HCT116 (cell line): Measurements from ENCODE around the gene QRFPR. TPM values are rescaled to one million over a fixed set of nuclear protein-coding genes. Genes with fewer than 3 reads are reported as not detected.

Source experiments
- ATAC-seq: fragments of 200-7000 bp; cut with Tn5 transposase; 2 replicates; pipeline ENCODE4 v1.9.1; 2020; ENCODE audit warnings: mild to moderate bottlenecking, moderate library complexity
- BruUV-seq: library from RNA; stranded (reverse); fragments of 400-500 nt; replicated peaks from 2 replicates; lab custom pipeline; 2021; lab: Mats Ljungman, UMichigan
- CTCF ChIA-PET: fragments of 300-600 bp; sonication (Branson Sonifier 250); formaldehyde crosslinking; loops from one replicate; lab custom pipeline; 2021; ENCODE audit warnings: antibody characterized with exemption; lab: Charles Lee
- POLR2A ChIA-PET: fragments of 300-600, 350-600 bp; sonication (Branson Sonifier 250); formaldehyde crosslinking; loops from one replicate; lab custom pipeline; 2021; ENCODE audit warnings: antibody characterized with exemption; lab: Charles Lee
- RAD21 ChIA-PET, 2 experiments: fragments of 300-600 bp; sonication (Branson Sonifier 250); formaldehyde crosslinking; loops; one replicate each; lab custom pipeline; 2023; ENCODE audit warnings: low total read pairs in 2 of 2; ENCODE audit not compliant: uncharacterized antibody in 2 of 2, unreplicated experiment in 2 of 2, low non-redundant PET in 1 of 2; lab: Charles Lee
- DNase-seq: peaks from one replicate; pipeline ENCODE4 v3.0.0-alpha.2; 2010; ENCODE audit warnings: low read depth, low spot score
- H2AFZ ChIP-seq: fragments of 200-600 bp; shearing (Covaris generic), sonication (generic); 2 replicates; pipeline ENCODE4 v1.6.1; 2017; ENCODE audit warnings: low read depth, mixed run types, mixed read lengths, antibody characterized with exemption, low read length; ENCODE audit not compliant: poor library complexity, severe bottlenecking
- H3K27ac ChIP-seq: 2 replicates; pipeline ENCODE4 v1.5.1; 2012; ENCODE audit warnings: low read depth, low read length
- H3K27me3 ChIP-seq: fragments of 200-600 bp; sonication (generic); 2 replicates; pipeline ENCODE4 v1.6.1; 2016; ENCODE audit warnings: mixed run types, low read length, mixed read lengths; ENCODE audit not compliant: insufficient read depth
- H3K36me3 ChIP-seq, 2 experiments: fragments of 200-500 bp in 1 of 2; fragments of 200-600 bp in 1 of 2; sonication (Bioruptor generic) in 1 of 2; sonication (generic) in 1 of 2; 2 replicates each; pipeline versions ENCODE4 v1.5.1 to v1.6.1; 2014 to 2016; ENCODE audit warnings: low read length in 2 of 2, inconsistent platforms in 1 of 2, mixed read lengths in 1 of 2, mixed run types in 1 of 2; ENCODE audit not compliant: insufficient read depth in 2 of 2, control insufficient read depth in 1 of 2
- H3K4me1 ChIP-seq, 2 experiments: fragments of 200-600 bp in 1 of 2; sonication (generic) in 1 of 2; 2 replicates each; pipeline versions ENCODE4 v1.5.1 to v1.6.1; 2012 to 2017; ENCODE audit warnings: low read length in 2 of 2, inconsistent platforms in 1 of 2, mild to moderate bottlenecking in 1 of 2, mixed read lengths in 1 of 2, mixed run types in 1 of 2, moderate library complexity in 1 of 2; ENCODE audit not compliant: insufficient read depth in 2 of 2, control insufficient read depth in 1 of 2
- H3K4me2 ChIP-seq: fragments of 200-600 bp; sonication (generic); 2 replicates; pipeline ENCODE4 v1.6.1; 2017; ENCODE audit warnings: mixed run types, low read length, mixed read lengths
- H3K4me3 ChIP-seq, 2 experiments: fragments of 200-600 bp in 1 of 2; sonication (generic) in 1 of 2; replicated peaks in 1 of 2; 2 replicates each; pipeline ENCODE4 v1.5.1; 2011 to 2016; ENCODE audit warnings: low read length in 2 of 2, control low read depth in 1 of 2, low read depth in 1 of 2, mild to moderate bottlenecking in 1 of 2, mixed read lengths in 1 of 2, mixed run types in 1 of 2
- H3K79me2 ChIP-seq: fragments of 200-600 bp; sonication (generic); 2 replicates; pipeline ENCODE4 v1.6.1; 2017; ENCODE audit warnings: mild to moderate bottlenecking, mixed run types, low read length, moderate library complexity, mixed read lengths; ENCODE audit not compliant: insufficient read depth
- H3K9ac ChIP-seq: fragments of 200-600 bp; sonication (generic); 2 replicates; pipeline ENCODE4 v1.6.1; 2016; ENCODE audit warnings: low read length, mixed read lengths
- H3K9me2 ChIP-seq: fragments of 200-600 bp; sonication (generic), shearing (Covaris generic); 2 replicates; pipeline ENCODE4 v1.6.1; 2017; ENCODE audit warnings: mixed run types, mild to moderate bottlenecking, moderate library complexity; ENCODE audit not compliant: insufficient read depth
- H3K9me3 ChIP-seq, 2 experiments: fragments of 200-500 bp in 1 of 2; fragments of 200-600 bp in 1 of 2; sonication (Bioruptor generic) in 1 of 2; sonication (generic) in 1 of 2; 2 replicates each; pipeline ENCODE4 v1.6.1; 2014 to 2017; ENCODE audit warnings: low read length in 2 of 2, mixed read lengths in 2 of 2, inconsistent platforms in 1 of 2, low read depth in 1 of 2, mild to moderate bottlenecking in 1 of 2, mixed run types in 1 of 2, moderate library complexity in 1 of 2; ENCODE audit not compliant: control insufficient read depth in 1 of 2, insufficient read depth in 1 of 2
- H4K20me1 ChIP-seq: fragments of 200-600 bp; sonication (generic), shearing (Covaris generic); 2 replicates; pipeline ENCODE4 v1.6.1; 2017; ENCODE audit warnings: mixed run types, mild to moderate bottlenecking, moderate library complexity; ENCODE audit not compliant: insufficient read depth
- CEBPB ChIP-seq: IDR thresholded peaks from 2 replicates; pipeline ENCODE4 v1.6.1; 2012; ENCODE audit warnings: low read depth
- EGR1 ChIP-seq: IDR thresholded peaks from 2 replicates; pipeline ENCODE4 v1.6.1; 2012; ENCODE audit warnings: low read depth
- ELF1 ChIP-seq: IDR thresholded peaks from 2 replicates; pipeline ENCODE4 v1.6.1; 2012; ENCODE audit warnings: low read depth, borderline replicate concordance
- EZH2 ChIP-seq: fragments of 200-600 bp; sonication (generic); IDR thresholded peaks from 2 replicates; pipeline ENCODE4 v1.6.1; 2017; ENCODE audit warnings: antibody characterized with exemption, mixed run types
- EZH2phosphoT487 ChIP-seq: fragments of 200-600 bp; IDR thresholded peaks from 2 replicates; pipeline ENCODE4 v1.6.1; 2018; ENCODE audit warnings: antibody characterized with exemption, borderline replicate concordance
- FOSL1 ChIP-seq: IDR thresholded peaks from 2 replicates; pipeline ENCODE4 v1.6.1; 2012; ENCODE audit warnings: low read depth
- POLR2A ChIP-seq: IDR thresholded peaks from 2 replicates; pipeline ENCODE4 v1.7.0; 2011; ENCODE audit warnings: borderline replicate concordance; ENCODE audit not compliant: insufficient read depth, insufficient read length; ENCODE audit errors: extremely low read depth
- POLR2AphosphoS5 ChIP-seq: IDR thresholded peaks from 2 replicates; pipeline ENCODE4 v1.6.1; 2011; ENCODE audit warnings: mild to moderate bottlenecking, low read depth, low read length, moderate library complexity
- REST ChIP-seq: IDR thresholded peaks from 2 replicates; pipeline ENCODE4 v1.6.1; 2012; ENCODE audit warnings: low read depth
- SIN3A ChIP-seq: IDR thresholded peaks from 2 replicates; pipeline ENCODE4 v1.6.1; 2012; ENCODE audit warnings: low read depth
- SP1 ChIP-seq: IDR thresholded peaks from 2 replicates; pipeline ENCODE4 v1.6.1; 2012; ENCODE audit warnings: low read depth
- SRF ChIP-seq: IDR thresholded peaks from 2 replicates; pipeline ENCODE4 v1.6.1; 2012; ENCODE audit warnings: low read depth
- YY1 ChIP-seq: IDR thresholded peaks from 2 replicates; pipeline ENCODE4 v1.6.1; 2011; ENCODE audit warnings: low read length, low read depth, moderate library complexity, mild to moderate bottlenecking; ENCODE audit not compliant: insufficient replicate concordance; ENCODE audit errors: extremely low read depth
- ZNF274 ChIP-seq: fragments of 200-500 bp; sonication (Bioruptor generic); IDR thresholded peaks from 2 replicates; pipeline ENCODE4 v1.6.1; 2014; ENCODE audit warnings: mild to moderate bottlenecking, low read depth, low read length, inconsistent platforms
- intact Hi-C: fragments of 100-400 bp; cut with micrococcal nuclease; formaldehyde crosslinking; loops from 2 replicates; pipeline ENCODE4 v1.10.0; 2022
- total RNA-seq: library from RNA; stranded (reverse); gene quantifications from one replicate; pipeline ENCODE4 v1.2.1, GENCODE V29; 2021; ENCODE audit not compliant: unreplicated experiment
- TF ChIP-seq, protein P1 (sequence below): IDR thresholded peaks from 2 replicates; pipeline ENCODE4 v1.6.1; 2011; ENCODE audit warnings: mild to moderate bottlenecking, low read length, moderate library complexity; ENCODE audit not compliant: insufficient replicate concordance; ENCODE audit errors: extremely low read depth

QRFPR gene
- total RNA-seq, 1 experiment from 2014 or later: not detected

- Histone ChIP-seq H4K20me1 (no peaks in the 10 kb centered on the region), H3K9ac (no peak overlapping the region), H3K9me3 (no peaks in the 10 kb centered on the region), H2AFZ (no peak overlapping the region), H3K4me1 (no peaks in the 10 kb centered on the region), H3K36me3 (no peaks in the 10 kb centered on the region), H3K27me3 (no peaks in the 10 kb centered on the region), H3K4me2 (no peak overlapping the region), H3K4me3 (no peak overlapping the region), H3K79me2 (no peaks in the 10 kb centered on the region), H3K27ac (no peak overlapping the region), H3K9me2 (no peaks in the 10 kb centered on the region)
- BruUV-seq: no TSS peak
- ChIA-PET RAD21 (no interaction called here), CTCF (interaction anchor here (1.6 kb wide), 1 partner anchor 27 kb away, joined by 6 read pairs; no protein-coding TSS in a partner anchor), POLR2A (no interaction called here)
- DNase-seq: no peak
- no peak for TF ChIP-seq POLR2AphosphoS5
- no peak for TF ChIP-seq FOSL1
- TF ChIP-seq SRF: no peak
- TF ChIP-seq ZNF274: no peak
- TF ChIP-seq EZH2phosphoT487: no peak
- TF ChIP-seq YY1: no peak
- no peak for ATAC-seq
- intact Hi-C loops: no loop called here
Observed at GRCh38 chr4:121397941-121398601, 17.3 kb upstream of the QRFPR start.

- TF ChIP-seq ELF1: no peak
- TF ChIP-seq, protein P1, sequence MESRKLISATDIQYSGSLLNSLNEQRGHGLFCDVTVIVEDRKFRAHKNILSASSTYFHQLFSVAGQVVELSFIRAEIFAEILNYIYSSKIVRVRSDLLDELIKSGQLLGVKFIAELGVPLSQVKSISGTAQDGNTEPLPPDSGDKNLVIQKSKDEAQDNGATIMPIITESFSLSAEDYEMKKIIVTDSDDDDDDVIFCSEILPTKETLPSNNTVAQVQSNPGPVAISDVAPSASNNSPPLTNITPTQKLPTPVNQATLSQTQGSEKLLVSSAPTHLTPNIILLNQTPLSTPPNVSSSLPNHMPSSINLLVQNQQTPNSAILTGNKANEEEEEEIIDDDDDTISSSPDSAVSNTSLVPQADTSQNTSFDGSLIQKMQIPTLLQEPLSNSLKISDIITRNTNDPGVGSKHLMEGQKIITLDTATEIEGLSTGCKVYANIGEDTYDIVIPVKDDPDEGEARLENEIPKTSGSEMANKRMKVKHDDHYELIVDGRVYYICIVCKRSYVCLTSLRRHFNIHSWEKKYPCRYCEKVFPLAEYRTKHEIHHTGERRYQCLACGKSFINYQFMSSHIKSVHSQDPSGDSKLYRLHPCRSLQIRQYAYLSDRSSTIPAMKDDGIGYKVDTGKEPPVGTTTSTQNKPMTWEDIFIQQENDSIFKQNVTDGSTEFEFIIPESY: no peak
- no peak for TF ChIP-seq SRF
- TF ChIP-seq EGR1: no peak
- TF ChIP-seq SP1: no peak
- no peak for TF ChIP-seq CEBPB
- no peak for TF ChIP-seq REST
- TF ChIP-seq EZH2: no peak
- TF ChIP-seq POLR2A: no peak
- TF ChIP-seq ZNF274: no peak
- no peak for TF ChIP-seq SIN3A
- H4K20me1 ChIP-seq: no peaks in the 10 kb centered on the region
- POLR2A ChIA-PET: no interaction called here
- BruUV-seq: no TSS peak
- no peaks in the 10 kb centered on the region for H3K4me1 ChIP-seq
- H3K9me3 ChIP-seq: no peaks in the 10 kb centered on the region
- H2AFZ ChIP-seq: no peak overlapping the region
- H3K9ac ChIP-seq: no peak overlapping the region
- H3K36me3 ChIP-seq: no peaks in the 10 kb centered on the region
- RAD21 ChIA-PET: no interaction called here
- CTCF ChIA-PET: no interaction called here
- no peaks in the 10 kb centered on the region for H3K79me2 ChIP-seq
- DNase-seq (no peak), ATAC-seq (no peak)
- H3K9me2 ChIP-seq: no peaks in the 10 kb centered on the region
- H3K4me2 ChIP-seq: no peak overlapping the region
- H3K4me3 ChIP-seq: no peak overlapping the region
- no peaks in the 10 kb centered on the region for H3K27me3 ChIP-seq
- H3K27ac ChIP-seq: no peak overlapping the region
- intact Hi-C loops: no loop called here
Observed at GRCh38 chr4:121397434-121397833, 16.6 kb upstream of the QRFPR start.
